ENCODE measurements around the gene NIPBL.

- no peak for TF ChIP-seq CTCF (IDR thresholded peaks at IDR 0.05)
- TF ChIP-seq EP300 (IDR thresholded peaks at IDR 0.05), result no peak
- TF ChIP-seq POLR2A (IDR thresholded peaks at IDR 0.05), result no peak
- no peak for TF ChIP-seq POLR2AphosphoS5 (IDR thresholded peaks at IDR 0.05)
These were observed 232.8 kb downstream of the NIPBL start for GRCh38 chr5:37109338-37109737.
